Measurements from ENCODE around the gene NES. TPM values are rescaled to one million over a fixed set of nuclear protein-coding genes. Genes with fewer than 3 reads are reported as not detected.

Gene NES
- total RNA-seq, 1 donor from 2014 or later = 265 TPM

GRCh38 chr1:156662800-156663055 lies 14.5 kb downstream of the NES start:
- Mint-ChIP-seq H3K36me3 (ENCODE audit: low read depth) (peaks cover 3% of the 10 kb centered on the region), H3K27me3 (ENCODE audit: low read depth) (peaks cover 49% of the 10 kb centered on the region), H3K4me1 (peaks cover 87% of the 10 kb centered on the region), H3K27ac (ENCODE audit: unreplicated experiment) (peak overlapping the region; percentile 99), H3K9me3 (no peaks in the 10 kb centered on the region), H3K4me3 (peak overlapping the region; percentile 68)
- no peak for TF ChIP-seq CTCF (conservative IDR thresholded peaks at IDR 0.05)
- DNase-seq (ENCODE audit: low read depth, low spot score) = no peak

DNA sequence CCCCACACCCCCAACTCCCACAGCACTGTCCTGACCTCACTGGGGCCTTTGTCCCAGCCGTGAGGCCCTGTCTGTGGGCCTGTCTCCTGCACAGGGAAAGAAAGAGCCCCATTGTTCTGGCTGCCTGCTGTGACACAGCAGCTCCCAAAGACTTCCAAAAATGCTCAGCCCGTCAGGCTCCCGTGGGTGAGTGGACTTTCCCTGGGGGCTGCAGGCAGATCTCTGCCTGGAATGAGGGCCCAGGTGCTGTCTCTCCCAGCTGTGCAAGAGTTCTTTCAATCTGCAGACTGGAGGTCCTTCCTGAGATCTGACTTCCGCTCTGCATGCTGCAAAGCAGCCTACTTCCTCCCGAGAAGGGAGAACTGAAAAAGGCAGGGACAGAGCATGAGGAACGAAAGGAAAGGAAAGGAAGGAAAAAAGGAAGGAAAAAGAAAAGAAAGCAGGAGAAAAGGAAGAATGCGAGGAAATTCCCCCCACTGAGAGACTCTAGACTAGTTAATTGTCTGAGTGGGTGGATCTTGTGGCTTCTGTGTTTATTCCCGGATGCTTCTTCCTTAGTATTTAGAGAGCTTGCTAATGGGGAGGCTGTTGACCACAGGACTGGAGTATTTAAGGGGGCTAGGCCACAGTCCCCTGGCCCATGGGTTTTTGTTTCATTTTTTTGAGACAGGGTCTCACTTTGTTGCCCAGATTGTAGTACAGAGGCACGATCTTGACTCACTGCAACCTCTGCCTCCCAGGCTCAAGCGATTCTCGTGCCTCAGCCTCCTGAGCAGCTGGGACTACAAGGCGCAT lies 15.0 kb downstream of the NES start:
- H3K9me3 Mint-ChIP-seq = no peaks in the 10 kb centered on the region
- H3K4me1 Mint-ChIP-seq = peaks cover 87% of the 10 kb centered on the region
- H3K36me3 Mint-ChIP-seq (ENCODE audit: low read depth) = peaks cover 3% of the 10 kb centered on the region
- TF ChIP-seq CTCF (conservative IDR thresholded peaks at IDR 0.05) = no peak
- peak overlapping the region; percentile 99 for H3K27ac Mint-ChIP-seq (ENCODE audit: unreplicated experiment)
- peak overlapping the region; percentile 68 for H3K4me3 Mint-ChIP-seq
- no peak for DNase-seq (ENCODE audit: low read depth, low spot score)
- peaks cover 50% of the 10 kb centered on the region for H3K27me3 Mint-ChIP-seq (ENCODE audit: low read depth)

- TF ChIP-seq CTCF (conservative IDR thresholded peaks at IDR 0.05) = no peak
- H3K4me3 Mint-ChIP-seq = peak overlapping the region; percentile 68
- H3K4me1 Mint-ChIP-seq = peaks cover 77% of the 10 kb centered on the region
- H3K27ac Mint-ChIP-seq (ENCODE audit: unreplicated experiment) = peak overlapping the region; percentile 99
- no peak for DNase-seq (ENCODE audit: low read depth, low spot score)
- H3K27me3 Mint-ChIP-seq (ENCODE audit: low read depth) = peaks cover 56% of the 10 kb centered on the region
- no peaks in the 10 kb centered on the region for H3K9me3 Mint-ChIP-seq
- no peaks in the 10 kb centered on the region for H3K36me3 Mint-ChIP-seq (ENCODE audit: low read depth)
Measured at GRCh38 chr1:156660752-156661112, 16.5 kb downstream of the NES start.

GRCh38 chr1:156659988-156660751 lies 17.0 kb downstream of the NES start:
- Mint-ChIP-seq H3K9me3 (no peaks in the 10 kb centered on the region), H3K36me3 (ENCODE audit: low read depth) (no peaks in the 10 kb centered on the region), H3K4me1 (peaks cover 74% of the 10 kb centered on the region), H3K27ac (ENCODE audit: unreplicated experiment) (peak overlapping the region; percentile 99), H3K4me3 (peak overlapping the region; percentile 68), H3K27me3 (ENCODE audit: low read depth) (peaks cover 56% of the 10 kb centered on the region)
- TF ChIP-seq CTCF (conservative IDR thresholded peaks at IDR 0.05) = peak; percentile 98
- DNase-seq (ENCODE audit: low read depth, low spot score) = peak; percentile 100

DNA sequence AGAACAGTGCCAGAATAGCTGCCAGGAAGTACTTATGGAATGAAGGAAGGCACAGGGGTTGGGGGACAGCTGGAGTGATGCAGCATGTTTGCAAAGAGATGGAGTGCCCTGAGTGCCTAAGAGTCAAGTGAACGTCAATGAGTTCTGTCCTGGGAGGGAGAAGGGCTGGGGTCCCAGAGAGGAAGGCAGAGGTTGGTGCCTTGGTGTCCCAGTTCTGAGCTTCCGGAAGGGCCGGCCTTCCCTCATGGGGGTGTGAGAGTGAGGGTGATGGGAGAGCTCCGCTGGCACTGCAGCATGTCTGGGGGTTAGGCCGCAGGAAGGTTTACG lies 17.6 kb downstream of the NES start:
- Mint-ChIP-seq H3K36me3 (ENCODE audit: low read depth) (no peaks in the 10 kb centered on the region), H3K4me3 (peak overlapping the region; percentile 68), H3K27ac (ENCODE audit: unreplicated experiment) (no peak overlapping the region), H3K27me3 (ENCODE audit: low read depth) (peaks cover 58% of the 10 kb centered on the region), H3K4me1 (peaks cover 70% of the 10 kb centered on the region), H3K9me3 (no peaks in the 10 kb centered on the region)
- no peak for DNase-seq (ENCODE audit: low read depth, low spot score)
- no peak for TF ChIP-seq CTCF (conservative IDR thresholded peaks at IDR 0.05)

Measured in neural crest cell (in vitro differentiated cells).